GM10266 (cell line): ENCODE measurements around the gene TBC1D17.
A peak's percentile ranks its signal among the peaks of the same experiment; 100 is the strongest.

ENCODE experiments used
- DNase-seq: peaks from one replicate; pipeline ENCODE4 v3.0.0; 2012; ENCODE audit errors: extremely low spot score
- CTCF ChIP-seq: IDR thresholded peaks from 2 replicates; pipeline ENCODE4 v1.5.1; 2012; ENCODE audit warnings: mild to moderate bottlenecking, low read depth; ENCODE audit not compliant: control insufficient read depth, insufficient read depth; ENCODE audit errors: missing control alignments

The TBC1D17 gene

GRCh38 chr19:49874503-49875157 lies 2.9 kb upstream of the TBC1D17 start:
- no peak for DNase-seq

GRCh38 chr19:49875177-49875576 lies 2.3 kb upstream of the TBC1D17 start:
- TF ChIP-seq CTCF = no peak

More at GRCh38 chr19:49874503-49875157, 2.9 kb upstream of the TBC1D17 start:
- TF ChIP-seq CTCF = no peak

GRCh38 chr19:49875857-49876421 lies 1.6 kb upstream of the TBC1D17 start:
- DNase-seq = peak; percentile 72
- TF ChIP-seq CTCF = no peak

More at GRCh38 chr19:49875177-49875576, 2.3 kb upstream of the TBC1D17 start:
- DNase-seq = no peak

GRCh38 chr19:49876422-49877019 lies 981 bp upstream of the TBC1D17 start:
- DNase-seq = peak; percentile 91
- no peak for TF ChIP-seq CTCF

GRCh38 chr19:49877879-49878743 lies 609 bp downstream of the TBC1D17 start:
- DNase-seq = peak; percentile 98
- TF ChIP-seq CTCF = no peak

- DNase-seq = no peak
- TF ChIP-seq CTCF = no peak
Observed at GRCh38 chr19:49878744-49879070, 1.2 kb downstream of the TBC1D17 start.
